A549 (cell line): Measurements from ENCODE around the gene SLC28A1. TPM values are rescaled to one million over a fixed set of nuclear protein-coding genes. Genes with fewer than 3 reads are reported as not detected.

Experiments used
- ATAC-seq, 2 experiments: fragments of 200-7000 bp in 1 of 2; fragments of >200 bp in 1 of 2; cut with Nextera tagmentation in 1 of 2; cut with Tn5 transposase in 1 of 2; 3 replicates each; pipeline versions ENCODE4 v1.8.0 to v1.9.1; 2018 to 2020; ENCODE audit warnings: mild to moderate bottlenecking in 1 of 2, moderate library complexity in 1 of 2
- CTCF ChIA-PET: fragments of 300-600 bp; sonication (Branson Sonifier 250); formaldehyde crosslinking; extraction: SDS; loops from one replicate; lab custom pipeline; 2021; ENCODE audit warnings: antibody characterized with exemption, inconsistent platforms; lab: Yijun Ruan, JAX
- POLR2A ChIA-PET: fragments of 350-600 bp; formaldehyde crosslinking; extraction: SDS; loops from one replicate; lab custom pipeline; 2021; ENCODE audit warnings: antibody characterized with exemption, inconsistent platforms; lab: Yijun Ruan, JAX
- DNase-seq, 2 experiments: peaks; one replicate each; pipeline versions ENCODE4 v3.0.0 to v3.0.0-alpha.2; 2011 to 2016; ENCODE audit warnings: low read depth in 1 of 2, low spot score in 1 of 2
- FAIRE-seq: peaks from 2 replicates; lab custom pipeline; 2011; peaks lifted over from hg19 to GRCh38; lab: Jason Lieb, UNC
- H3K27ac ChIP-seq, 2 experiments: fragments of >200 bp; sonication (Bioruptor Twin); formaldehyde crosslinking; 3 replicates each; pipeline ENCODE4 v1.5.1; 2016 to 2017
- H3K4me1 ChIP-seq: fragments of >200 bp; sonication (Bioruptor Twin); formaldehyde crosslinking; 3 replicates; pipeline ENCODE4 v1.6.1; 2016
- H3K4me2 ChIP-seq: fragments of >200 bp; sonication (Bioruptor Twin); formaldehyde crosslinking; 3 replicates; pipeline ENCODE4 v1.6.1; 2016
- H3K4me3 ChIP-seq: fragments of >200 bp; sonication (Bioruptor Twin); formaldehyde crosslinking; 3 replicates; pipeline ENCODE4 v1.5.1; 2016
- H3K9me3 ChIP-seq: fragments of >200 bp; sonication (Bioruptor Twin); formaldehyde crosslinking; 3 replicates; pipeline ENCODE4 v1.6.1; 2016
- ATOH8 ChIP-seq: fragments of 250-450 bp; sonication (Bioruptor Pico); IDR thresholded peaks from 2 replicates; pipeline ENCODE4 v1.5.0; 2020; ENCODE audit warnings: low read depth, mild to moderate bottlenecking, moderate library complexity
- BCL3 ChIP-seq: fragments of >200 bp; sonication (Bioruptor Twin); formaldehyde crosslinking; IDR thresholded peaks from 3 replicates; pipeline ENCODE4 v1.6.1; 2016
- CEBPB ChIP-seq, 2 experiments: fragments of >200 bp in 1 of 2; sonication (Bioruptor Twin) in 1 of 2; formaldehyde crosslinking in 1 of 2; IDR thresholded peaks; 2 replicates each; pipeline ENCODE4 v1.6.1; 2012 to 2016
- EP300 ChIP-seq, 2 experiments: fragments of >200 bp; sonication (Bioruptor Twin); formaldehyde crosslinking; IDR thresholded peaks; 2 replicates in 1 of 2; 3 replicates in 1 of 2; pipeline ENCODE4 v1.6.1; 2016 to 2017
- GATA3 ChIP-seq: IDR thresholded peaks from 2 replicates; pipeline ENCODE4 v1.6.1; 2012; ENCODE audit warnings: borderline replicate concordance
- HES2 ChIP-seq: fragments of >200 bp; sonication (Bioruptor Twin); formaldehyde crosslinking; IDR thresholded peaks from 2 replicates; pipeline ENCODE4 v1.6.1; 2016
- HOXA7 ChIP-seq: fragments of 250-450 bp; sonication (Bioruptor Pico); IDR thresholded peaks from 2 replicates; pipeline ENCODE4 v1.5.0; 2020; ENCODE audit warnings: mild to moderate bottlenecking, moderate library complexity
- HOXB13 ChIP-seq: fragments of 250-450 bp; sonication (Bioruptor Pico); IDR thresholded peaks from 2 replicates; pipeline ENCODE4 v1.5.0; 2020; ENCODE audit warnings: low read depth, mild to moderate bottlenecking, moderate library complexity
- HOXB5 ChIP-seq: fragments of 250-450 bp; sonication (Bioruptor Pico); IDR thresholded peaks from 2 replicates; pipeline ENCODE4 v1.5.0; 2020; ENCODE audit warnings: mild to moderate bottlenecking, moderate library complexity
- JUN ChIP-seq, 2 experiments: fragments of >200 bp; sonication (Bioruptor Twin); formaldehyde crosslinking; IDR thresholded peaks; 2 replicates in 1 of 2; 3 replicates in 1 of 2; pipeline ENCODE4 v1.6.1; 2016 to 2017
- KDM1A ChIP-seq: fragments of 200-600 bp; sonication (generic); IDR thresholded peaks from 2 replicates; pipeline ENCODE4 v1.6.1; 2016; ENCODE audit warnings: low read depth, mild to moderate bottlenecking
- KDM5A ChIP-seq: fragments of 200-600 bp; sonication (generic); IDR thresholded peaks from 2 replicates; pipeline ENCODE4 v1.6.1; 2016; ENCODE audit warnings: antibody characterized with exemption, mild to moderate bottlenecking
- MAFK ChIP-seq: fragments of 450-650 bp; IDR thresholded peaks from 2 replicates; pipeline ENCODE4 v1.6.1; 2014; ENCODE audit not compliant: partially characterized antibody
- MYC ChIP-seq: IDR thresholded peaks from 2 replicates; pipeline ENCODE4 v1.6.1; 2012; ENCODE audit warnings: mild to moderate bottlenecking, inconsistent platforms, low read length, improper control_type of control experiment, borderline replicate concordance
- NPAS2 ChIP-seq: fragments of 250-450 bp; sonication (Bioruptor Pico); IDR thresholded peaks from 2 replicates; pipeline ENCODE4 v1.8.0; 2022; ENCODE audit warnings: mild to moderate bottlenecking, moderate library complexity, borderline replicate concordance
- PBX3 ChIP-seq: IDR thresholded peaks from 2 replicates; pipeline ENCODE4 v1.6.1; 2012
- PHF8 ChIP-seq: fragments of 200-600 bp; sonication (generic); IDR thresholded peaks from 2 replicates; pipeline ENCODE4 v1.6.1; 2016; ENCODE audit warnings: low read depth, mild to moderate bottlenecking, antibody characterized with exemption, moderate library complexity, borderline replicate concordance
- POLR2A ChIP-seq: IDR thresholded peaks from 2 replicates; pipeline ENCODE4 v1.6.1; 2012; ENCODE audit warnings: mild to moderate bottlenecking, low read length
- RARB ChIP-seq: fragments of 250-450 bp; sonication (Bioruptor Pico); IDR thresholded peaks from 2 replicates; pipeline ENCODE4 v1.8.0; 2021; ENCODE audit warnings: mild to moderate bottlenecking, moderate library complexity
- RCOR1 ChIP-seq: fragments of 150-350 bp; IDR thresholded peaks from 2 replicates; pipeline ENCODE4 v1.6.1; 2014; ENCODE audit warnings: antibody characterized with exemption, low read length, low read depth
- REST ChIP-seq: fragments of 200-600 bp; sonication (generic); IDR thresholded peaks from 2 replicates; pipeline ENCODE4 v1.6.1; 2016; ENCODE audit warnings: antibody characterized with exemption, mild to moderate bottlenecking, moderate library complexity
- RNF2 ChIP-seq: fragments of 200-600 bp; sonication (generic); IDR thresholded peaks from 2 replicates; pipeline ENCODE4 v1.6.1; 2016; ENCODE audit warnings: low read depth, mild to moderate bottlenecking, antibody characterized with exemption, moderate library complexity, borderline replicate concordance
- SMC3 ChIP-seq: fragments of >200 bp; sonication (Bioruptor Twin); formaldehyde crosslinking; IDR thresholded peaks from 3 replicates; pipeline ENCODE4 v1.6.1; 2018; ENCODE audit warnings: inconsistent platforms
- SREBF2 ChIP-seq: fragments of 450-650 bp; IDR thresholded peaks from 2 replicates; pipeline ENCODE4 v1.6.1; 2014; ENCODE audit warnings: mild to moderate bottlenecking, moderate library complexity
- ZNF302 ChIP-seq: fragments of 250-450 bp; sonication (Bioruptor Pico); IDR thresholded peaks from 2 replicates; pipeline ENCODE4 v1.9.0; 2021; ENCODE audit warnings: inconsistent platforms, mild to moderate bottlenecking, moderate library complexity
- WGBS: methylation state at CpG from one replicate; pipeline ENCODE4 v1.1.6; 2017; ENCODE audit errors: missing lambda C conversion rate; 5-methylcytosine and 5-hydroxymethylcytosine counted together
- polyA plus RNA-seq, 4 experiments: library from polyadenylated mRNA; depleted of rRNA in 3 of 4; stranded (reverse); fragments of >200 nt; fragmentation: RNase III in 1 of 4; extraction: RNeasy Plus Mini Kit Qiagen cat#74134 plus additional on column Dnase treatment in 1 of 4; gene quantifications; 2 replicates in 3 of 4; 3 replicates in 1 of 4; pipeline ENCODE4 v1.2.3, GENCODE V29; 2011 to 2017
- TF ChIP-seq, protein P1 (sequence below): fragments of 150-350 bp; IDR thresholded peaks from 2 replicates; pipeline ENCODE4 v1.6.1; 2014; ENCODE audit warnings: low read depth, mild to moderate bottlenecking, low read length

Gene SLC28A1
- polyA plus RNA-seq, 2 of the 4 experiments (the other 2 are of a cell fraction): 0.06 to 0.13 TPM

DNA sequence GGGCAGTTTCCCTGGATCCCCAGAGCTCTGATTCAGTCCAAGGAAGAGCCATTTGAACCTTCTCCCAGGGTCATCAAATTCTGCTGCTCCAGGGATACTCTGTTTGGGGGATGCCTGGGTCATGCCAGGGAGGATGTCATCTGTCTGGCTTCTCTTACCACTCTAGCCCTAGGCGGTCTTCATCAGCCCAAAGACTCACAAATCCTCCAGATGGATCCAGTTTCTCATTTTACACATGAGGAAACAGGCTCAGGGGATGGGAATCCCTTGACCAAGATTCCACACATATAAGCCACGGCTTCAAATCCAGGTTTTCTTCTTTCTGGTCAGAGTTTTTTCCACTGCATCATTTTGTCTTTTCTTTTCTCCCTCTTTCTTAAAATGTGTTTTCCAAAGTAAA lies 36.7 kb downstream of the SLC28A1 start:
- no peak for ATAC-seq
- WGBS: 80% methylated on average over 2 of the region's 2 CpGs
- TF ChIP-seq NPAS2 (no peak), HOXB5 (CRISPR knock-in tag) (no peak), RCOR1 (no peak), HOXB13 (CRISPR knock-in tag) (no peak), KDM5A (no peak), JUN (IDR thresholded peaks at IDR 0.05) (no peak), HOXA7 (CRISPR knock-in tag) (no peak), POLR2A (no peak), RARB (CRISPR knock-in tag) (no peak), EP300 (IDR thresholded peaks at IDR 0.05) (no peak), BCL3 (no peak), RNF2 (no peak)
- Histone ChIP-seq H3K4me2 (no peak overlapping the region), H3K9me3 (no peaks in the 10 kb centered on the region), H3K27ac (peak overlapping the region; percentile 32 to 88), H3K4me3 (no peak overlapping the region), H3K4me1 (peaks cover 40% of the 10 kb centered on the region)
- FAIRE-seq: no peak
- CTCF ChIA-PET: interaction anchor here (0.9 to 1.9 kb wide), 2 partner anchors 8 to 12 kb away, joined by 3 to 6 read pairs; no protein-coding TSS in a partner anchor
- POLR2A ChIA-PET: no interaction called here
- DNase-seq: no peak

DNA sequence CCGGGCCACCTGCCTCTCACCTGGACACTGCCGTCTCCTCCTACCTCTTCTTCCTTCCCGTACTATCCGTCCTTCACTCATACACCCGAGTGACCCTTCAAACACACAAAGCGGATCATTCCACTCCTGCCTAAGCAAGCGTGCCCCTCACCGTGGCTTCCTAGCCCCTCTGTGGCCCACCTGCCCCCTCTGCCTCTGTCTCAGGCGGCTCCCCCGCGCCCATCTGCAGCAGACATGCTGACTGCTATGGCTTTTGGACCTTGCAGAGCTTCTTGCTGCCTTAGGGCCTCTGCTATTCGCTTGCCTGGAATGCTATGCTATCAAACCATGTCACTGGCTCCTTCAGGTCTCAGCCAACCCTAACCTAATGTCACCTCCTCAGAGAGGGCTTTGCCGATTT lies 38.1 kb downstream of the SLC28A1 start:
- DNase-seq (no peak), ATAC-seq (no peak), FAIRE-seq (no peak)
- ChIA-PET POLR2A (no interaction called here), CTCF (interaction anchor here (7.6 kb wide), 1 partner anchor 9 kb away, joined by 137 read pairs; no protein-coding TSS in a partner anchor)
- no peak overlapping the region for H3K4me2 ChIP-seq
- H3K9me3 ChIP-seq: no peaks in the 10 kb centered on the region
- H3K27ac ChIP-seq: peak overlapping the region in 1 of 2 experiments; percentile 78; a peak in 3 of 6 replicates
- WGBS: 92% methylated on average over 13 of the region's 13 CpGs
- peaks cover 44% of the 10 kb centered on the region for H3K4me1 ChIP-seq
- TF ChIP-seq PBX3: no peak
- no peak for TF ChIP-seq GATA3
- TF ChIP-seq SMC3: no peak
- no peak for TF ChIP-seq EP300 (IDR thresholded peaks at IDR 0.05)
- TF ChIP-seq, protein P1, sequence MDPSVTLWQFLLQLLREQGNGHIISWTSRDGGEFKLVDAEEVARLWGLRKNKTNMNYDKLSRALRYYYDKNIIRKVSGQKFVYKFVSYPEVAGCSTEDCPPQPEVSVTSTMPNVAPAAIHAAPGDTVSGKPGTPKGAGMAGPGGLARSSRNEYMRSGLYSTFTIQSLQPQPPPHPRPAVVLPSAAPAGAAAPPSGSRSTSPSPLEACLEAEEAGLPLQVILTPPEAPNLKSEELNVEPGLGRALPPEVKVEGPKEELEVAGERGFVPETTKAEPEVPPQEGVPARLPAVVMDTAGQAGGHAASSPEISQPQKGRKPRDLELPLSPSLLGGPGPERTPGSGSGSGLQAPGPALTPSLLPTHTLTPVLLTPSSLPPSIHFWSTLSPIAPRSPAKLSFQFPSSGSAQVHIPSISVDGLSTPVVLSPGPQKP: no peak
- no peak for TF ChIP-seq KDM1A
- TF ChIP-seq MYC: no peak
- TF ChIP-seq MAFK: no peak
- no peak for TF ChIP-seq ZNF302 (CRISPR knock-in tag)
- no peak for TF ChIP-seq SREBF2
- no peak for TF ChIP-seq HES2
- TF ChIP-seq KDM5A: no peak
- no peak for TF ChIP-seq PHF8
- TF ChIP-seq ATOH8 (CRISPR knock-in tag): no peak
- no peak for TF ChIP-seq CEBPB (IDR thresholded peaks at IDR 0.05)
- no peak for TF ChIP-seq REST
- no peak for TF ChIP-seq POLR2A
- H3K4me3 ChIP-seq: no peak overlapping the region
